ENCODE results near the gene EOLA2.
"Not testable (repeated sequence)": the region's sequence is repeated elsewhere in the genome, so short reads cannot be mapped to it uniquely, and the experiment has no call there.

The EOLA2 gene

DNA sequence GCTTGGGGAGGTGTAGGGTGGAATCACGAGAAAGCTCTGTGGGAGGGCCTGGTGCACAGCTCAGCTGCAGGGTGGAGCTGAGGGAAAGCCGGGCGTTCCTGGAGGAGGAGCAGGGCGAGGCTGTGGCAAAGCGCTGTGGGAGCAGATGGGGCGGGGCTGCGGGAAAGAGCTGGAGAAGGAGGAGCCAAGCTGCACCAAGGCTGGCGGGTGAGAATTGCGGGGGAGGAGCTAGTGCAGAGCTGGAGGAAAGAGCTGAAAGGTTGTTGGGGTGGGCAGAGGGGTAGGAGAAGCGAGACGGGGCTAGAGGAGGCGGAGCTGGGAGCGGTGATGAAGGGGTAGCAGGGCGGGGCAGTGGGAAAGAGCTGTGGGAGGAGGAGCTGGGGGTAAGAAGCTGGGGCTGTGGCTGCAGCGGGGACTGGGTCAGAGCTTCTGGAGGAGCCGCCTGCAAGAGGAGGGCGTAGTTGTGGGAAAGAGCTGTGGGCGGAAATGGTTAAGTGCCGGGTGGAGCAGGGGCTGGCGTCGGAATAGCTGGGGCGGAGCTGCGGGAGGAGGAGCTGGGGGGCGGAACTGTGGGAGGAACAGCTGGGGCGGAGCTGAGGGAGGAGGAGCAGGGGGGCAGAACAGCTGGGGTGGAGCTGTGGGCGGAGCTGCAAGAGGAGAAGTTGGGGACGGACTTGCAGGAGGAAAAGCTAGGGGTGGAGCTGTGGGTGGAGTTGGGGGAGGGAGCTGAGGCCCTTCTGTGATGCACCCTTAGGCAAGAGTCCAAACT lies 1.8 kb upstream of the EOLA2 start:
- TF ChIP-seq POLR2AphosphoS5 (IDR thresholded peaks at IDR 0.05; ENCODE audit: low read depth, low read length), result no peak
- no peak for TF ChIP-seq POLR2A (IDR thresholded peaks at IDR 0.05; ENCODE audit: low read depth, low read length)
- no peak for TF ChIP-seq TAF1 (IDR thresholded peaks at IDR 0.05; ENCODE audit: borderline replicate concordance, low read depth, low read length)
- FAIRE-seq (peak; percentile 81), DNase-seq (ENCODE audit: insufficient read length) (peak; percentile 57)

DNA sequence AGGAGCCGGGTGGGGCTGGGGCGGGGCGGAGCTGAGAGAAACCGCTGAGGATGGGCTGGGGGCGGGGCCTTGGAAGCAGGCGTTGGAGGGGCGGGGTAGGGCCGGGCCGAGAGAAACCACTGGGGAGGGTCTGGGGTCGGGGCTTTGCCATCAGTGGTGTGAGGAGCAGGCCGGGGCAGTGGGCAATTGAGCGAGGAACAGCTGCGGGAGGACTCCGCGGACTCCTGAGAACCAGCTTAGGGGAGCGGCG lies 1.3 kb upstream of the EOLA2 start:
- TF ChIP-seq TAF1 (IDR thresholded peaks at IDR 0.05; ENCODE audit: borderline replicate concordance, low read depth, low read length) (no peak), POLR2AphosphoS5 (IDR thresholded peaks at IDR 0.05; ENCODE audit: low read depth, low read length) (no peak), POLR2A (IDR thresholded peaks at IDR 0.05; ENCODE audit: low read depth, low read length) (no peak)
- FAIRE-seq (no peak), DNase-seq (ENCODE audit: insufficient read length) (no peak)

DNA sequence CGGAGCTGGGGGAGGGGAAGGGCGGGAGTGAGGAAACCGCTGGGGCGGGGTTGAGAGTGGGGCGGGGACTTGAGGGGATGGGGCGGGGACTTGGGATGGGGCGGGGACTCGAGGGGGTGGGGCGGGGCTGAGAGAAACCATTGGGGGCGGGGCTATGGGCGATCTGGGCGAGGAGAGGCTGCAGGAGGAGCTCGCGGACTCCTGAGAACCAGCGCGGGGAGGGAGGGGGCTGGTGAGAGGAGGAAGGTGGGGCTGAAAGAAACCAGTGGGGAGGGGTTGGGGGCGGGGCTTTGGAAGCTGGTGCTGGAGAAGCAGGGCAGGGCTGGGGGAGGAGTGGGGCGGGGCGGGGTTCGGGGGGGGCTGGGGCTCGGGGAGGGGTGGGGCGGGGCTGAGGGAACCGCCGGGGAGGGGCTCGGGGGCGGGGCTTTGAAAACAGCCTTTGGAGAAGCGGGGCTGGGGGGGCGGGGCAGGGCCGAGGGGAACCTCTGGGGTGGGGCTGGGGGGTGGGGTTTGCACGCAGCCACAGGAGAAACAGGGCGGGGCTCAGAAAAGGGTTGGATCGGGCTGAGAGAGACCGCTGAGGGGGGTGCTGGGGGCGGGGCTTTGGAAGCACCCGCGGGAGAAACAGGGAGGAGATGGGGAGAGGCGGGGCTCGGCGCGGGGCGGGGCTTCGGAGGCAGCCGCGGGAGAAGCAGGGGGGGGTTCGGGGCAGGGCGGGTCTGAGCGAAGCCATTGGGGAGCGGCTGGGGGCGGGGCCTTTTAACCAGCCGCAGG lies 777 bp upstream of the EOLA2 start:
- TF ChIP-seq POLR2AphosphoS5 (IDR thresholded peaks at IDR 0.05; ENCODE audit: low read depth, low read length), result no peak
- TF ChIP-seq TAF1 (IDR thresholded peaks at IDR 0.05; ENCODE audit: borderline replicate concordance, low read depth, low read length), result no peak
- TF ChIP-seq POLR2A (IDR thresholded peaks at IDR 0.05; ENCODE audit: low read depth, low read length), result no peak
- peak; percentile 42 for DNase-seq (ENCODE audit: insufficient read length)
- FAIRE-seq, result no peak

DNA sequence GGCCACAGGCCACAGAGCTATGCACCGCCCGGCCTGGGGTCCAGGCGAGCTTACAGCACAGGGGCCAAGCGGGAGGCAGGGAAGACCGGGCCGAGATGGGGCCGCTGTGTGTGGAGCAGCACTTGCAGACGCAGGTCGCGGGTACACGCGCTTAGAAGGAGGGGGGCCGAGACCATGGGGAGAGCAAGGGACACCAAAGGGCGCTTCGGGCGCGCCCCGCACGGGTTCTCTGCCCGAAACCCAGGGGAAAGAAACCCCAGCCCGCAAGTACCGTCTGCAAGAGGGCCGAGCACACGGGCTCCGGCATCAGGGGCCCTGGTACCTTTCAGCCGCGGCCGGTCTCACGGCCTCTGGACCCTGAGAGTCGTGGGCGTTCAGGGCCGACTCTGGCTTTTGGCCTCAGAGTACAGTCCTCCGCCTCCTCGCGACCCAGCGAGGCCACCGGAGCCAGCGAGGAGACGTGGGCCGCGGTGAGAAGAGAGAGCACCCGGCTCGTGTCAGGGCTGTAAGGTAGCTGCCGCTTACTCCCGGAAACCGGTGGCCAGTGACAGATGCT lies 342 bp downstream of the EOLA2 start:
- peak; percentile 35; the same call in 1 of the 2 replicates for TF ChIP-seq TAF1 (IDR thresholded peaks at IDR 0.05; ENCODE audit: borderline replicate concordance, low read depth, low read length)
- TF ChIP-seq POLR2AphosphoS5 (IDR thresholded peaks at IDR 0.05; ENCODE audit: low read depth, low read length), result 0 out of 2 replicates have a peak, but pooled peaks have one; percentile 76
- peak; percentile 75; the same call in 1 of the 2 replicates for TF ChIP-seq POLR2A (IDR thresholded peaks at IDR 0.05; ENCODE audit: low read depth, low read length)
- DNase-seq (ENCODE audit: insufficient read length) (no peak), FAIRE-seq (no peak)

DNA sequence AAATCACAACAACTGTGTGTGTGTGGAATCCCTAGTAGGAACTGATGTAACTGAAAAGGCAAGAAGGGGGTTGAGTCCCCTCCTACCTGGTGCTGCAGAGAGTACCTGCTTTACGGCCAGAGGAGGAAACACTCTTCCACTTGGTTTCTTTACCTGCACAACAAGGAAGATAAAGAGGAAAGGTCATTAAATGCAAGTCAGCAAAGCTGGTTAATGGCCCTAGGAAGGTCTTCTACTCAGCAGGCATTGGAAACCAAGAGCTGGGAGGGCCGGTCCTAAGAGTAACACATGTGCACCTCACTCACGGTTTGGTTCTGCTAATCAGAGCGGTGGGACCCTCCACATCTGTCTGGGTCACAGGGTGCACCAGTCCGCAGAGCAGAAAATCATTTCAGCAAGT lies 963 bp downstream of the EOLA2 start:
- DNase-seq (ENCODE audit: insufficient read length); FAIRE-seq: not testable (repeated sequence)

DNA sequence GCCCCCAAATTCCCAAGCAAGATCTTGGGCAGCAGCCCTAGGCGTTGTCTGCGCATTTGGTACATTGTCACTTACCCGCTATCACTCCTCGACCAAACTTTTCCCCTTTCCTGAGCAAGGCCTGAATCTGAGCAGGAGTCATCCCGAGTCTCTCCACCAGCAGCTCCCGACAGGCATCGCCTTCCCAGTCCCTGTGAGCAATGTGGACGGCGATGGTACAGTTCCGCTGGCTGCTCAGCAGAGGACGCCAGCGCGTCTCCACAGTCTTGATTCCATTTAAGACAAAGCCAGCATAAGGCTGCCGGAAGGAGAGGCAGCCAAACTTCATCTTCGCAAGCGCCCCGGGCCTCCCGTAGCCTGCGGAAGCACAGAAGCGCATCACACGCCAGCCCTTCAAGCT lies 4.7 kb downstream of the EOLA2 start:
- DNase-seq (ENCODE audit: insufficient read length); FAIRE-seq: not testable (repeated sequence)

DNA sequence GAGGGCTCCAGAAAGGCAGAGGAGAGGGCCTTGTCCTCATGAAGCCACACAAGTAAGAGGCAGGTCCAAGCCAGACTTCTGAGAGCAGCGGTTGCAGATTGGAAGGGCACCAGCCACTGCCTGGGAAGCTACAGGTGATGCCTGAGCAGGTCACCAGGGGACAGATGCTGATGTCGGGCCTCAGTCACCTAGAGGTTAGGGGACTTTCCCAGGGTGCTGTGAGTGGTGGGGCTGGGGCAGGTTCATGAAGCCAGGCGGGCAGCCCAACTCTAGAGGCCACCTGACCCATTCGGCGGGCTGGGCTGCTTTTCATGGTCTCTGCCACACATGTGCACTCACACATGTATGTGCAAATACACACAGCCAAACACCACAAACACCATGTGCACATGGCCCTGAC lies 5.3 kb downstream of the EOLA2 start:
- peak; percentile 53 for FAIRE-seq
- not testable (repeated sequence) for DNase-seq (ENCODE audit: insufficient read length)

DNA sequence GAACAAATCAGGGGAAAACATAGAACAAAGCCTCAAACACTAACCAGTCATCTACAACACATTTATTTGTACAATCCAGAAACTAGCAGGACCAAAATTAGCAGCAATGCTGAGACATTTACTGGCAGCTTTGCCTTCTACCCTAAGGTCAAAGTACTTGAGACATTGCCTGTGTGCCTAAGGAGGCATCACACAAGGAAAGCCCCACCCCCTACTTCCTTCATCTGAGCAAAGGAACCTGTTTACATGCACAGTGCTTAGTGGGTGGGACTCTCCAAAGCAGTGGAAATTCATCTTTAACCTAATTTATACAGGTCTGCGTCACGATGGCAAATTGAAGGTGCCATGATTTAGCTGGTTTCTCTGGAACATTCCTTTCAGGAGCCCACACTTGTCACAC lies 6.1 kb downstream of the EOLA2 start:
- not testable (repeated sequence) for DNase-seq (ENCODE audit: insufficient read length)
- FAIRE-seq, result peak; percentile 80

DNA sequence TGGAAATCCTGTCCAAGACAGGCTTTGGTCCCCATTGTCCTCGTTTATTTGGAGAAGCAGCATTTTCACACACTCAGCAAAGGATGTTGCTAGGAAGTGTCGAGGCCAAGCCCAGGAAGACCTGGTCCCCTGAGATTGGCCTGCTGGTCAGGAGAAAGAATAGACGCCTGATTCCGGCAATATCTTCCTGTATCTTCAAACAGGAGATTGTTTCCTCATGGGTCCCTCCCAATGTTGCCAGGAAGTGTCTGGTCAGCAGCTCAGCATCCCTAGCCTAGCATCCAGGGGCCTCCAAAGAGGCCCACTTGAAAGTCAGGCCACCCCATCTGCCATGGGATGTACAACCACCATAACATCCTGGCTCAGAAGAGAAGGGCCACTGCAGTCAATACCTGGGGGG lies 6.9 kb downstream of the EOLA2 start:
- DNase-seq (ENCODE audit: insufficient read length); FAIRE-seq: not testable (repeated sequence)

DNA sequence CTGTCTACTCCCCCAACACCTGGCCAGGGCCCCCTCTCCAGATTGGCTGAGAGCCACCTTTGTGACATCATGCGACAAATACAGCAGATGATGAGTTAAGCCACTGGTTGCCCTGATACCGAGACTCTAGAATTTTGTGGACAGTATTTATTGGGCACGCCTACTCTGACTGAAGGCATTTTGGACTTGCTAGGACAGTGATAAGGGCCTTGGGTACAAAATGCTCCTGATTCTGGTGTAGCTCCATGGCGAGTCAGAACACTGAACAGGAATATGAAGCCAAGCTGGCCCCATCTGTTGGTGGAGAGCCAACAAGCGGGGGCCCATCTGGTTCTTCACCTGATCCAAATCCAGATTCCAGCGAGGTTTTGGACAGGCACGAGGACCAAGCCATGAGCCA lies 8.9 kb downstream of the EOLA2 start, which contains the start of gene HSFX4:
HSFX4 (plus strand) TSS at position 174 of the 400 bp plus-strand sequence; CDS start at position 246, 72 bp downstream.
- DNase-seq (ENCODE audit: insufficient read length); FAIRE-seq: not testable (repeated sequence)

DNA sequence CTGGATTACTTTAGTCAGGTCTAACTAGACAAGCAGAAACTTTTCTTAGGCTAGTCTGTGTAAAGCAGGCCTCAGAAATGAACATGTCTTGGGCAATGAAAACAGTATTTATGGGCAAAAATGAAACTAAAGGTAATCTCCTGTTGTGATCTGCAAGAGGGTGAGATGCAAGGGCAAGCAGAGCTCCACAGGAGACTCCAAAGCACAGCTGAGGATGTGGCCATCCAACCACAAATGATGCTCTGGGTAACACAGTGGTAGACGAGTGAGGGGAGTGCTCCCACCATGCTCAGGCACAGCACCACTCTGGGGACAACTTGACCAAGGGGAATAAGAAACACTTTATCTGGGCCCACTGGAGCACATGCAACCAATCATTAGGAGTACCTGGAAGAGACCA lies 9.7 kb downstream of the EOLA2 start:
- DNase-seq (ENCODE audit: insufficient read length); FAIRE-seq: not testable (repeated sequence)

DNA sequence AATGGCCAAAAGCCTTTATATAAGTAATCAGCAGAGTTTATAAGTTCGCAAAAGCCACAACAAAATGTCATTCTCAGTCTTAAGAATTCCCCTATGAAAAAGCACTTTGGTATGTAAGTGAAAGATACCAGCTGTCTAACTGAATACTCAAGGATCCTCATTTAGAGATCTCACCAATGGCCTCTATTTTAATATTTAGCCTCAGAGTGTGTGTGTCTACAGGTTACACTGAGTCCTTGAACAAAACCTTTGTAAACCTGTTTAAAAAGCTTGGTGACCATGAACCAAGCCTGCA lies 10.4 kb downstream of the EOLA2 start:
- FAIRE-seq, result peak; percentile 87
- DNase-seq (ENCODE audit: insufficient read length), result not testable (repeated sequence)

DNA sequence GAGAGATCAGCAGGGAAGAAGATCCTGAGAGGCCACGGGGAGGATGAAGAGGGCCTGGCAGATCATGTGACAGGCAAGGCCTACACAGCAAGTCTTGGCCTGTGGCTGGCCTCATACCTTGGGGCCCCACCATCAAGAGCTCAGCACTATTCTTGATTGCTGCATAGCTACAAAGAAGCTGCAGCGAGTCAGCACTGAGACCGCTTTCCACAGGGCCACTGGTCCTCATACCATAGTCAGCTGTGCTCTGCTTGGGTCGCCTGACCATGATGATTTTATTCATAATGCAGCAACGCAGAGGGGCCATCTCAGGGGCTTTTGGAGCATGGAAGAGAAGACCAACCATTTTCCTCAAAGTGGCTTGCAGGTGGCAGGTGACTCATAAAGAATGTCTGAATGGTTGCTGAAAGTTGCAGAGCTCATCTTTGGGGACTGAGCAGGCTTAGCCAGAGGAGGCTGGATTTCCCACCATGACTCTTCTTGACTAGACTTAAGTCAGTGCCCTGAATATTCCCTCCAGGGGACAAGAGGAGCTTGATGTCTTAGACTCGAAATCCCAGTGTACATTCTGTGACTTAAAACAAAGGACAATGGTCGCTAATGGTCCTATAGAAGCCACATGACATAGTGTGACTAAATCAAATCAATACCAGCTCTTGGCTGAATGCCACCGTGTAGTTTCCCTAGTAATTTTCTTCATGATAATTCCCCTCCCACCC lies 10.9 kb downstream of the EOLA2 start:
- FAIRE-seq, result peak; percentile 65
- not testable (repeated sequence) for DNase-seq (ENCODE audit: insufficient read length)

DNA sequence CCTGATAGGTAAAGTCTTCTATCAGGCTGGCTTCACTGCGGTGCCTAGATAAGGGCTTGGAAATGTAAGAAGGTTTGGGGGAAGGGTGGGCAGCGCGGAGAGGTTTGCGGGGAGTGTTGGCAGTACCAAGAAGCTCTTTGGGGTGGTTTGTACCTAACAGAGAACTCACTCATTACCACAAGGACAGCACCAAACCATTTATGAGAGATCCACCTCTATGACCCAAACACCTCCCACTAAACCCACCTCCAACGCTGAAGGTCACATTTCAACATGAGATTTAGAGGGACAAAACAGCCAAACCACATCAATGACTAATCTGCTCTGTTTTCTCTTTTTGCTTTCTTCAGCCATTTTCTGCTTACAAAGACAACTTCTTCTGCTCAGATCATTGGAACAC lies 13.9 kb downstream of the EOLA2 start:
- peak; percentile 53 for FAIRE-seq
- not testable (repeated sequence) for DNase-seq (ENCODE audit: insufficient read length)

DNA sequence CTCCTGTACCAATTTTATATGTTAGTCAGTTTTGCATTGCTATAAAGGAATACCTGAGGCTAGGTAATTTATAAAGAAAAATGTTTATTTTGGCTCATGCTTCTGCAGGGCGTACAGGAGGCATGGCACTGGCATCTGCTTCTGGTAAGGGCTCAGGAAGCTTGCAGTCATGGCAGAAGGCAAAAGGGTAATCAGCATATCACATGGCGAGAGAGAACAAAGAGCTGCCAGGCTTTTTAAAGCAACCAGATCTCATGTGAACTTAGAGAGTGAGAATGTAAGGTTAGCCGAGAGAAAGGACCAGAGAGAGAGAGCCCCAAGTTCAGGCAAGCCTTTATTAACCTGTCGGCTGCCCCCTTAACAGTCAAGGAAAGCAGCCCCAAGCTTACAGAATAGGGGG lies 14.5 kb downstream of the EOLA2 start:
- not testable (repeated sequence) for DNase-seq (ENCODE audit: insufficient read length); FAIRE-seq

Measured in GM12892 (cell line).